ENCODE results near the gene LMCD1. TPM values are rescaled to one million over a fixed set of nuclear protein-coding genes. Genes with fewer than 3 reads are reported as not detected.

Gene LMCD1
- polyA plus RNA-seq, 3 donors = 0.09 to 0.51 TPM; not detected in 1

DNA sequence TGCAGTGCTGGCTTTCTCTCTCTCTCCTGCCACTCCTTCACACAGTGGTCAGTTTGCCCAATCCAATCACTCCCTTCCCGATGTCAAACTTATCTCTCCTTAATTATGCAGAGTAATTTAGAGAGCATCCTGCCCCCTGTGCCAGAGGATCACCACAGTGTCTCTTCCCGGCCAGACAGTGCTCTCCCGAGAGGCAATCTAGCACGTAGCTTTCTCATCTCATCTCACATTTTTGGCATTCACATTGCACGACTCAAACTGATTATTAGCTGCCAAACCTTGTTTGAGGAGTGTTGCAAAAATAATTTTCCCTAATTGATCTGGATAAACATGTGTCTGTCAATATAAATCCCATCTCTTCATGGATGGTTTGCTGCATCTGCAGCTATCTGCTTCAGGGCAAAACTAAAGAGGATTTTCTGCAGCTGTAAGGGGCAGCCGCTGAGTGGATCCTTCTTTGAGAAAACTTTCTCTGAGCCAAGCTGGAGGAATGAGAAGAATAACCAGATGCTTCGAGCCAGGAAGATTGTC lies 105.1 kb downstream of the LMCD1 start:
- Histone ChIP-seq H3K36me3 (replicated peaks in 1 of 2; ENCODE audit: control insufficient read depth in 1 of 2, insufficient read depth in 2 of 2, low read length in 2 of 2) (no peaks in the 10 kb centered on the region), H3K79me2 (ENCODE audit: insufficient read depth, low read length) (no peaks in the 10 kb centered on the region), H3K9me3 (replicated peaks in 1 of 2; ENCODE audit: control insufficient read depth in 1 of 2, insufficient read depth in 1 of 2, low read length in 2 of 2) (no peaks in the 10 kb centered on the region), H3K27me3 (ENCODE audit: control insufficient read depth in 2 of 2, insufficient read depth in 2 of 2, low read length in 2 of 2) (no peaks in the 10 kb centered on the region), H2AFZ (ENCODE audit: insufficient read depth, low read depth, low read length, poor library complexity, severe bottlenecking) (no peak overlapping the region), H4K20me1 (ENCODE audit: insufficient read depth, low read length) (no peaks in the 10 kb centered on the region), H3K27ac (ENCODE audit: low read depth in 1 of 2, low read length in 2 of 2) (no peak overlapping the region), H3K4me3 (replicated peaks in 1 of 3; ENCODE audit: low read depth in 2 of 3, low read length in 3 of 3) (no peak overlapping the region), H3K4me2 (replicated peaks; ENCODE audit: extremely low read depth, low read length, poor library complexity, severe bottlenecking) (no peak overlapping the region), H3K9ac (ENCODE audit: insufficient read depth, low read length, poor library complexity, severe bottlenecking) (no peak overlapping the region), H3K4me1 (ENCODE audit: control insufficient read depth in 1 of 2, insufficient read depth in 2 of 2, low read length in 2 of 2) (no peaks in the 10 kb centered on the region)
- Mint-ChIP-seq H3K27ac (no peak overlapping the region), H3K36me3 (no peaks in the 10 kb centered on the region), H3K27me3 (ENCODE audit: low read depth in 3 of 3) (peaks cover 0 to 1% (median 0%) of the 10 kb centered on the region in 3 donors), H3K4me1 (no peaks in the 10 kb centered on the region), H3K4me3 (no peak overlapping the region), H3K9me3 (peaks cover 0 to 4% (median 0%) of the 10 kb centered on the region in 7 donors)
- intact Hi-C loops (cut with micrococcal nuclease) = no loop called here
- 75% methylated on average over 2 of the region's 7 CpGs for WGBS (ENCODE audit: insufficient coverage)
- DNase-seq = no peak
- TF ChIP-seq, protein P1, sequence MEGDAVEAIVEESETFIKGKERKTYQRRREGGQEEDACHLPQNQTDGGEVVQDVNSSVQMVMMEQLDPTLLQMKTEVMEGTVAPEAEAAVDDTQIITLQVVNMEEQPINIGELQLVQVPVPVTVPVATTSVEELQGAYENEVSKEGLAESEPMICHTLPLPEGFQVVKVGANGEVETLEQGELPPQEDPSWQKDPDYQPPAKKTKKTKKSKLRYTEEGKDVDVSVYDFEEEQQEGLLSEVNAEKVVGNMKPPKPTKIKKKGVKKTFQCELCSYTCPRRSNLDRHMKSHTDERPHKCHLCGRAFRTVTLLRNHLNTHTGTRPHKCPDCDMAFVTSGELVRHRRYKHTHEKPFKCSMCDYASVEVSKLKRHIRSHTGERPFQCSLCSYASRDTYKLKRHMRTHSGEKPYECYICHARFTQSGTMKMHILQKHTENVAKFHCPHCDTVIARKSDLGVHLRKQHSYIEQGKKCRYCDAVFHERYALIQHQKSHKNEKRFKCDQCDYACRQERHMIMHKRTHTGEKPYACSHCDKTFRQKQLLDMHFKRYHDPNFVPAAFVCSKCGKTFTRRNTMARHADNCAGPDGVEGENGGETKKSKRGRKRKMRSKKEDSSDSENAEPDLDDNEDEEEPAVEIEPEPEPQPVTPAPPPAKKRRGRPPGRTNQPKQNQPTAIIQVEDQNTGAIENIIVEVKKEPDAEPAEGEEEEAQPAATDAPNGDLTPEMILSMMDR (IDR thresholded peaks at IDR 0.05) = no peak

DNA sequence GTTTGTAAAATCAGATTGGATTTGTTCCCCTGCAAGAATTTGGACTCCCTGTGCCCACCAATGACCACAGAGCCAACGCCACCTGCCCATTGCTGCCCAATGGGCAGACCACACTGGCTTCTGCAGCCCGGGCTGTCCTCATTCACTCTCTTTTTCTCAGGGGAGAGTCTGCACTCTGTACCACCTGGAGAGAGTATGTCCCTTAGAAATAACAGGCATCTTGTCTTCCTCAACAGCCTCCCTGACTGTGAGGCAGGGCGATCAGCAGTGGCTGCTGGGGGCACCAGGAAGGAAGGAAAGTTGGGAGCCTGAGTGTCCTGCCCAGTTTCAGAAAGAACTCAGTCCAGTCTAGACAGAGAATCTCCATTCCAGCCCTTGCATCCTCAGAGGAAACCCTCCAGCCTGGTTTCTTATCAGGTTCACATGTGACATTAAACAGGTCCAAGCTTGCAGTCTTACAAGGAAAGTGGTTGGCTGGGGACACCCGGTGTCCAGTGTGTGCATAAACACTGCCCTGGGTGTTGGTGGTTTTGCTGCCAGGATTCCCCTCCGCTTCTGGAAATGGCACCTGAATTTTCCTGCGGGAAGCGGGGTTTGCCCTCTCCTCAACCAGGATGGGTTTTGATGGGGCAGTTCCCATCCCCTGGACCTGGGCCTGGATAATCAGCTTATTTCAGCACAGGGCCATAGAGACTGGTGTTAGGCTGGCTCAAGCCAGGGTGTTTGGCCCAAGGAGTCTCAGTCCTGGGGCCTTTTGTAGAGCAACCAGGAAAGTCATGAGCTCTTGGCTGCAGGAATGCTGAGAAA lies 105.8 kb downstream of the LMCD1 start:
- Histone ChIP-seq H3K27me3 (ENCODE audit: control insufficient read depth in 2 of 2, insufficient read depth in 2 of 2, low read length in 2 of 2) (no peaks in the 10 kb centered on the region), H3K4me2 (replicated peaks; ENCODE audit: extremely low read depth, low read length, poor library complexity, severe bottlenecking) (no peak overlapping the region), H4K20me1 (ENCODE audit: insufficient read depth, low read length) (no peaks in the 10 kb centered on the region), H3K36me3 (replicated peaks in 1 of 2; ENCODE audit: control insufficient read depth in 1 of 2, insufficient read depth in 2 of 2, low read length in 2 of 2) (no peaks in the 10 kb centered on the region), H3K27ac (ENCODE audit: low read depth in 1 of 2, low read length in 2 of 2) (no peak overlapping the region), H3K4me1 (ENCODE audit: control insufficient read depth in 1 of 2, insufficient read depth in 2 of 2, low read length in 2 of 2) (no peaks in the 10 kb centered on the region), H3K4me3 (replicated peaks in 1 of 3; ENCODE audit: low read depth in 2 of 3, low read length in 3 of 3) (no peak overlapping the region), H3K79me2 (ENCODE audit: insufficient read depth, low read length) (no peaks in the 10 kb centered on the region), H3K9me3 (replicated peaks in 1 of 2; ENCODE audit: control insufficient read depth in 1 of 2, insufficient read depth in 1 of 2, low read length in 2 of 2) (no peaks in the 10 kb centered on the region), H2AFZ (ENCODE audit: insufficient read depth, low read depth, low read length, poor library complexity, severe bottlenecking) (no peak overlapping the region), H3K9ac (ENCODE audit: insufficient read depth, low read length, poor library complexity, severe bottlenecking) (no peak overlapping the region)
- H3K4me1 Mint-ChIP-seq = no peaks in the 10 kb centered on the region
- H3K27ac Mint-ChIP-seq = no peak overlapping the region
- DNase-seq = no peak
- no peaks in the 10 kb centered on the region for H3K36me3 Mint-ChIP-seq
- peaks cover 0 to 1% (median 0%) of the 10 kb centered on the region in 3 donors for H3K27me3 Mint-ChIP-seq (ENCODE audit: low read depth in 3 of 3)
- intact Hi-C loops (cut with micrococcal nuclease) = no loop called here
- no peak overlapping the region for H3K4me3 Mint-ChIP-seq
- TF ChIP-seq, protein P1 (IDR thresholded peaks at IDR 0.05) = no peak
- H3K9me3 Mint-ChIP-seq = peaks cover 0 to 4% (median 0%) of the 10 kb centered on the region in 7 donors
- 80% methylated on average over 1 of the region's 7 CpGs for WGBS (ENCODE audit: insufficient coverage)

Measured in CD14-positive monocyte (primary cell).